Neural cell (in vitro differentiated cells): Measurements from ENCODE around the gene NBEA. TPM values are rescaled to one million over a fixed set of nuclear protein-coding genes. Genes with fewer than 3 reads are reported as not detected.

ENCODE experiments used
- H2AFZ ChIP-seq: fragments of 200-600, 300-800 bp; sonication (generic), shearing (Covaris generic); 2 replicates; pipeline ENCODE4 v1.6.0; 2014; ENCODE audit warnings: low read depth, mild to moderate bottlenecking, antibody characterized with exemption, low read length, moderate library complexity
- H3F3A ChIP-seq: fragments of 200-600 bp; shearing (Covaris generic); 2 replicates; pipeline ENCODE4 v1.6.1; 2016; ENCODE audit warnings: mild to moderate bottlenecking, moderate library complexity, mixed read lengths, antibody characterized with exemption, low read length; ENCODE audit not compliant: insufficient read depth, poor library complexity, severe bottlenecking
- H3K27ac ChIP-seq: fragments of 200-600, 300-800 bp; sonication (generic), shearing (Covaris generic); 2 replicates; pipeline ENCODE4 v1.5.1; 2014; ENCODE audit warnings: mild to moderate bottlenecking, low read length, moderate library complexity
- H3K27me3 ChIP-seq: fragments of 300-800, 200-600 bp; sonication (generic), shearing (Covaris generic); 2 replicates; pipeline ENCODE4 v1.6.0; 2014; ENCODE audit warnings: mild to moderate bottlenecking, low read depth, low read length, moderate library complexity; ENCODE audit not compliant: insufficient read depth
- H3K36me3 ChIP-seq: fragments of 300-800, 200-600 bp; sonication (generic), shearing (Covaris generic); 2 replicates; pipeline ENCODE4 v1.5.1; 2014; ENCODE audit warnings: mild to moderate bottlenecking, antibody characterized with exemption, low read length, moderate library complexity; ENCODE audit not compliant: insufficient read depth
- H3K4me2 ChIP-seq: fragments of 300-800, 200-600 bp; sonication (generic), shearing (Covaris generic); 2 replicates; pipeline ENCODE4 v1.6.0; 2014; ENCODE audit warnings: mild to moderate bottlenecking, low read length
- H3K4me3 ChIP-seq: fragments of 300-800, 200-600 bp; sonication (generic), shearing (Covaris generic); 2 replicates; pipeline ENCODE4 v1.5.1; 2014; ENCODE audit warnings: mild to moderate bottlenecking, low read length, moderate library complexity
- H3K79me2 ChIP-seq: fragments of 200-600 bp; shearing (Covaris generic); replicated peaks from 2 replicates; pipeline ENCODE4 v1.6.0; 2014; ENCODE audit warnings: mild to moderate bottlenecking, low read length, moderate library complexity; ENCODE audit not compliant: insufficient read depth
- H3K9ac ChIP-seq: fragments of 300-800, 200-600 bp; sonication (generic), shearing (Covaris generic); 2 replicates; pipeline ENCODE4 v1.6.1; 2016; ENCODE audit warnings: mild to moderate bottlenecking, low read length, mixed read lengths
- H3K9me2 ChIP-seq: fragments of 200-600 bp; shearing (Covaris generic); 2 replicates; pipeline ENCODE4 v1.6.1; 2016; ENCODE audit warnings: mild to moderate bottlenecking, low read length, mixed read lengths; ENCODE audit not compliant: insufficient read depth
- H3K9me3 ChIP-seq: fragments of 200-600, 300-800 bp; sonication (generic), shearing (Covaris generic); 2 replicates; pipeline ENCODE4 v1.6.1; 2016; ENCODE audit warnings: mild to moderate bottlenecking, mixed run types, low read length, moderate library complexity, mixed read lengths
- H4K20me1 ChIP-seq: fragments of 200-600 bp; shearing (Covaris generic); 2 replicates; pipeline ENCODE4 v1.6.1; 2016; ENCODE audit warnings: mild to moderate bottlenecking, mixed run types; ENCODE audit not compliant: insufficient read depth
- EP300 ChIP-seq: fragments of 450-650 bp; conservative IDR thresholded peaks from 2 replicates; pipeline ENCODE4 v1.6.1; 2014; ENCODE audit warnings: antibody characterized with exemption, mild to moderate bottlenecking, moderate library complexity; ENCODE audit not compliant: poor library complexity, severe bottlenecking
- EZH2 ChIP-seq: fragments of 200-600, 300-800 bp; shearing (Covaris generic), sonication (generic); IDR thresholded peaks from 2 replicates; pipeline ENCODE4 v1.6.1; 2014; ENCODE audit warnings: antibody characterized with exemption, low read length, borderline replicate concordance, mild to moderate bottlenecking; ENCODE audit not compliant: insufficient read depth, poor library complexity, severe bottlenecking
- MXI1 ChIP-seq: fragments of 450-650 bp; conservative IDR thresholded peaks from 2 replicates; pipeline ENCODE4 v1.6.1; 2014; ENCODE audit warnings: antibody characterized with exemption, mild to moderate bottlenecking; ENCODE audit not compliant: poor library complexity, severe bottlenecking
- POLR2AphosphoS5 ChIP-seq: IDR thresholded peaks from 2 replicates; pipeline ENCODE4 v1.6.1; 2012
- RAD21 ChIP-seq: fragments of 450-650 bp; conservative IDR thresholded peaks from 2 replicates; pipeline ENCODE4 v1.6.1; 2014; ENCODE audit warnings: antibody characterized with exemption, mild to moderate bottlenecking, moderate library complexity
- REST ChIP-seq: IDR thresholded peaks from 2 replicates; pipeline ENCODE4 v1.6.1; 2012; ENCODE audit warnings: borderline replicate concordance
- SMC3 ChIP-seq: fragments of 450-650 bp; conservative IDR thresholded peaks from 2 replicates; pipeline ENCODE4 v1.6.1; 2014; ENCODE audit warnings: antibody characterized with exemption, mild to moderate bottlenecking, moderate library complexity; ENCODE audit not compliant: poor library complexity
- TAF1 ChIP-seq: IDR thresholded peaks from 2 replicates; pipeline ENCODE4 v1.6.1; 2012; ENCODE audit warnings: low read depth
- polyA plus RNA-seq: library from polyadenylated mRNA; depleted of rRNA; stranded (reverse); fragments of >200 nt; gene quantifications from 2 replicates; pipeline ENCODE4 v1.2.3, GENCODE V29; 2014
- TF ChIP-seq, protein P1 (sequence below): fragments of 450-650 bp; IDR thresholded peaks from 2 replicates; pipeline ENCODE4 v1.5.1; 2014; ENCODE audit warnings: antibody characterized with exemption, mild to moderate bottlenecking, moderate library complexity; ENCODE audit not compliant: poor library complexity, severe bottlenecking

NBEA gene
- polyA plus RNA-seq, 1 donor from 2014 or later = 55.8 TPM

GRCh38 chr13:35343417-35343816 is 401.3 kb downstream of the NBEA start:
- Histone ChIP-seq H3K9ac (no peak overlapping the region), H3K4me2 (no peak overlapping the region), H3K36me3 (no peaks in the 10 kb centered on the region), H3F3A (no peaks in the 10 kb centered on the region), H3K9me2 (no peaks in the 10 kb centered on the region), H4K20me1 (no peaks in the 10 kb centered on the region), H3K27ac (no peak overlapping the region), H2AFZ (no peak overlapping the region), H3K9me3 (no peaks in the 10 kb centered on the region), H3K79me2 (no peaks in the 10 kb centered on the region), H3K4me3 (no peak overlapping the region), H3K27me3 (no peaks in the 10 kb centered on the region)
- TF ChIP-seq, protein P1, sequence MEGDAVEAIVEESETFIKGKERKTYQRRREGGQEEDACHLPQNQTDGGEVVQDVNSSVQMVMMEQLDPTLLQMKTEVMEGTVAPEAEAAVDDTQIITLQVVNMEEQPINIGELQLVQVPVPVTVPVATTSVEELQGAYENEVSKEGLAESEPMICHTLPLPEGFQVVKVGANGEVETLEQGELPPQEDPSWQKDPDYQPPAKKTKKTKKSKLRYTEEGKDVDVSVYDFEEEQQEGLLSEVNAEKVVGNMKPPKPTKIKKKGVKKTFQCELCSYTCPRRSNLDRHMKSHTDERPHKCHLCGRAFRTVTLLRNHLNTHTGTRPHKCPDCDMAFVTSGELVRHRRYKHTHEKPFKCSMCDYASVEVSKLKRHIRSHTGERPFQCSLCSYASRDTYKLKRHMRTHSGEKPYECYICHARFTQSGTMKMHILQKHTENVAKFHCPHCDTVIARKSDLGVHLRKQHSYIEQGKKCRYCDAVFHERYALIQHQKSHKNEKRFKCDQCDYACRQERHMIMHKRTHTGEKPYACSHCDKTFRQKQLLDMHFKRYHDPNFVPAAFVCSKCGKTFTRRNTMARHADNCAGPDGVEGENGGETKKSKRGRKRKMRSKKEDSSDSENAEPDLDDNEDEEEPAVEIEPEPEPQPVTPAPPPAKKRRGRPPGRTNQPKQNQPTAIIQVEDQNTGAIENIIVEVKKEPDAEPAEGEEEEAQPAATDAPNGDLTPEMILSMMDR = no peak
- TF ChIP-seq MXI1 (no peak), SMC3 (no peak), EP300 (no peak), TAF1 (no peak), REST (no peak), EZH2 (no peak), POLR2AphosphoS5 (no peak), RAD21 (no peak)

DNA sequence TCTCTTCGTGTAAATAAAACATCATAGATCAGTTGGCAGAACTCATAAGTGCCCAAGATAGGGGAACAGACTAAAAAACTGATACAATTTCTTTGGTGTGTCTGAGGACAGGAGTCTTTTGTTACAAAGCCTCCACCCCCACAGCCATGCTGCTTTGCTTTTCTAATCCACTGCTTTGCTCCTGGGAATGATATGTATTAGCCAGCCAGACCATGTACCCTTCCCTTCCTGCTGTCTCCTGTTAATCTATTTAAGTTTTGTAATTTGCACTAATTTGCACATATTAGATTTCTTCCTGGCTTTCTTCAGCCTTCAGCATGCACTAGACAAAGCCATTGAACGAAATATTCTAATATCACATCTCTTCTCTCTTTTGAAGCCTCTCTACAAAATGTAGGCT is 403.9 kb downstream of the NBEA start:
- no peak overlapping the region for H3K4me3 ChIP-seq
- H3K36me3 ChIP-seq = no peaks in the 10 kb centered on the region
- H3F3A ChIP-seq = no peaks in the 10 kb centered on the region
- no peak overlapping the region for H3K4me2 ChIP-seq
- H2AFZ ChIP-seq = no peak overlapping the region
- no peak overlapping the region for H3K27ac ChIP-seq
- TF ChIP-seq REST (no peak), SMC3 (no peak), EZH2 (no peak), POLR2AphosphoS5 (no peak), RAD21 (no peak), TAF1 (no peak), MXI1 (no peak), EP300 (no peak)
- TF ChIP-seq, protein P1 = no peak
- no peaks in the 10 kb centered on the region for H4K20me1 ChIP-seq
- no peaks in the 10 kb centered on the region for H3K9me3 ChIP-seq
- H3K9me2 ChIP-seq = no peaks in the 10 kb centered on the region
- no peaks in the 10 kb centered on the region for H3K79me2 ChIP-seq
- H3K27me3 ChIP-seq = no peaks in the 10 kb centered on the region
- H3K9ac ChIP-seq = no peak overlapping the region
